GM12873 (cell line): ENCODE measurements around the gene ZNF736.

Experiments used
- TF ChIP-seq, protein P1 (sequence below): IDR thresholded peaks from 2 replicates; pipeline ENCODE4 v1.5.1; 2012; ENCODE audit warnings: low read depth, mild to moderate bottlenecking, moderate library complexity, low read length, control low read depth; ENCODE audit not compliant: insufficient read depth; ENCODE audit errors: missing control alignments

The ZNF736 gene

DNA sequence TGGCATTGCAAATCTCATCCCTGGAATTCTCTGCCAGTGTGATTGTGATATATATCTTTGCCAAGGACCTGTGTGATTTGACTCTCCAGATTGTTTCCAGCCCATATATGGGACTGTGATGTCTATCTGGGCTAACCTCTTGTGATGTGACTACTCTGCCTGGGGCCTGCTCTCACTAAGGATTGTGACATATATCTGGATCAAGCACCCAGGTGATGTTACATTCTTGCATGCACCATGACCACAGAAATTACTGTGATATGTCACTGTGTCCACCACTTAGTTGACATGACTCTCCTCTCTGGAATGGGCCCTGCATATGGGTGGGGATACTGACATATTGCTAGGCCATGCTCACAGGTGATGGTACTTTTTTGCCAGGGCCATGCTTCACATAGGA, 86.6 kb downstream of the ZNF736 start:
- TF ChIP-seq, protein P1, sequence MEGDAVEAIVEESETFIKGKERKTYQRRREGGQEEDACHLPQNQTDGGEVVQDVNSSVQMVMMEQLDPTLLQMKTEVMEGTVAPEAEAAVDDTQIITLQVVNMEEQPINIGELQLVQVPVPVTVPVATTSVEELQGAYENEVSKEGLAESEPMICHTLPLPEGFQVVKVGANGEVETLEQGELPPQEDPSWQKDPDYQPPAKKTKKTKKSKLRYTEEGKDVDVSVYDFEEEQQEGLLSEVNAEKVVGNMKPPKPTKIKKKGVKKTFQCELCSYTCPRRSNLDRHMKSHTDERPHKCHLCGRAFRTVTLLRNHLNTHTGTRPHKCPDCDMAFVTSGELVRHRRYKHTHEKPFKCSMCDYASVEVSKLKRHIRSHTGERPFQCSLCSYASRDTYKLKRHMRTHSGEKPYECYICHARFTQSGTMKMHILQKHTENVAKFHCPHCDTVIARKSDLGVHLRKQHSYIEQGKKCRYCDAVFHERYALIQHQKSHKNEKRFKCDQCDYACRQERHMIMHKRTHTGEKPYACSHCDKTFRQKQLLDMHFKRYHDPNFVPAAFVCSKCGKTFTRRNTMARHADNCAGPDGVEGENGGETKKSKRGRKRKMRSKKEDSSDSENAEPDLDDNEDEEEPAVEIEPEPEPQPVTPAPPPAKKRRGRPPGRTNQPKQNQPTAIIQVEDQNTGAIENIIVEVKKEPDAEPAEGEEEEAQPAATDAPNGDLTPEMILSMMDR = no peak
